GM19099 (cell line): ENCODE measurements around the gene NSRP1.

Source experiments
- POLR2A ChIP-seq: IDR thresholded peaks from 3 replicates; pipeline ENCODE4 v1.6.1; 2011; ENCODE audit warnings: low read depth; ENCODE audit not compliant: insufficient read length; ENCODE audit errors: extremely low read depth

The NSRP1 gene

GRCh38 chr17:30203471-30203981 is 86.9 kb downstream of the NSRP1 start:
- TF ChIP-seq POLR2A = no peak

GRCh38 chr17:30207655-30208054 is 91.0 kb downstream of the NSRP1 start:
- no peak for TF ChIP-seq POLR2A

- no peak for TF ChIP-seq POLR2A
Measured at GRCh38 chr17:30208214-30208613, 91.6 kb downstream of the NSRP1 start.

GRCh38 chr17:30209930-30210329 is 93.3 kb downstream of the NSRP1 start:
- TF ChIP-seq POLR2A = no peak

- no peak for TF ChIP-seq POLR2A
Measured at GRCh38 chr17:30210366-30210765, 93.8 kb downstream of the NSRP1 start.

- no peak for TF ChIP-seq POLR2A
Measured at GRCh38 chr17:30210901-30211300, 94.3 kb downstream of the NSRP1 start.

- TF ChIP-seq POLR2A = no peak
Measured at GRCh38 chr17:30211371-30211770, 94.8 kb downstream of the NSRP1 start.

GRCh38 chr17:30212750-30213149 is 96.1 kb downstream of the NSRP1 start:
- no peak for TF ChIP-seq POLR2A

- no peak for TF ChIP-seq POLR2A
Measured at GRCh38 chr17:30217054-30217453, 100.4 kb downstream of the NSRP1 start.

GRCh38 chr17:30217746-30218245 is 101.2 kb downstream of the NSRP1 start:
- no peak for TF ChIP-seq POLR2A

GRCh38 chr17:30218799-30219198 is 102.2 kb downstream of the NSRP1 start:
- no peak for TF ChIP-seq POLR2A

GRCh38 chr17:30219315-30219714 is 102.7 kb downstream of the NSRP1 start:
- no peak for TF ChIP-seq POLR2A

GRCh38 chr17:30219833-30220232 is 103.2 kb downstream of the NSRP1 start:
- no peak for TF ChIP-seq POLR2A

- no peak for TF ChIP-seq POLR2A
Measured at GRCh38 chr17:30220414-30220813, 103.8 kb downstream of the NSRP1 start.

GRCh38 chr17:30221346-30221745 is 104.7 kb downstream of the NSRP1 start:
- no peak for TF ChIP-seq POLR2A

GRCh38 chr17:30222251-30222650 is 105.6 kb downstream of the NSRP1 start:
- no peak for TF ChIP-seq POLR2A

- no peak for TF ChIP-seq POLR2A
Measured at GRCh38 chr17:30222721-30223175, 106.1 kb downstream of the NSRP1 start.
